Mesothelial cell of epicardium (in vitro differentiated cells): ENCODE measurements around the gene COL4A1. TPM values are rescaled to one million over a fixed set of nuclear protein-coding genes. Genes with fewer than 3 reads are reported as not detected.

ENCODE experiments used
- DNase-seq, 2 experiments: peaks; one replicate each; pipeline ENCODE4 v3.0.0; 2021; ENCODE audit warnings: low spot score in 2 of 2; ENCODE audit not compliant: unreplicated experiment in 2 of 2
- H3K27ac Mint-ChIP-seq: 2 replicates; pipeline ENCODE4 v1.8.0; 2021; ENCODE audit warnings: mixed read lengths
- H3K27me3 Mint-ChIP-seq: 2 replicates; pipeline ENCODE4 v1.8.0; 2021; ENCODE audit warnings: low read depth, mixed read lengths
- H3K36me3 Mint-ChIP-seq: 2 replicates; pipeline ENCODE4 v1.8.0; 2021; ENCODE audit warnings: mixed read lengths
- H3K4me1 Mint-ChIP-seq: 2 replicates; pipeline ENCODE4 v1.8.0; 2021; ENCODE audit warnings: mixed read lengths
- H3K4me3 Mint-ChIP-seq: 2 replicates; pipeline ENCODE4 v1.8.0; 2021; ENCODE audit warnings: mild to moderate bottlenecking, moderate library complexity, mixed read lengths
- H3K9me3 Mint-ChIP-seq: 2 replicates; pipeline ENCODE4 v1.8.0; 2021; ENCODE audit warnings: mixed read lengths
- total RNA-seq: library from RNA; stranded (reverse); gene quantifications from 3 replicates; pipeline ENCODE4 v1.2.1, GENCODE V29; 2021
- TF ChIP-seq, protein P1 (sequence below): fragments of 200-600 bp; sonication (generic); IDR thresholded peaks from one replicate; pipeline ENCODE4 v1.5.0; 2021; ENCODE audit warnings: antibody characterized with exemption; ENCODE audit not compliant: unreplicated experiment

COL4A1 gene
- total RNA-seq, 1 donor from 2014 or later = 362 TPM

DNA sequence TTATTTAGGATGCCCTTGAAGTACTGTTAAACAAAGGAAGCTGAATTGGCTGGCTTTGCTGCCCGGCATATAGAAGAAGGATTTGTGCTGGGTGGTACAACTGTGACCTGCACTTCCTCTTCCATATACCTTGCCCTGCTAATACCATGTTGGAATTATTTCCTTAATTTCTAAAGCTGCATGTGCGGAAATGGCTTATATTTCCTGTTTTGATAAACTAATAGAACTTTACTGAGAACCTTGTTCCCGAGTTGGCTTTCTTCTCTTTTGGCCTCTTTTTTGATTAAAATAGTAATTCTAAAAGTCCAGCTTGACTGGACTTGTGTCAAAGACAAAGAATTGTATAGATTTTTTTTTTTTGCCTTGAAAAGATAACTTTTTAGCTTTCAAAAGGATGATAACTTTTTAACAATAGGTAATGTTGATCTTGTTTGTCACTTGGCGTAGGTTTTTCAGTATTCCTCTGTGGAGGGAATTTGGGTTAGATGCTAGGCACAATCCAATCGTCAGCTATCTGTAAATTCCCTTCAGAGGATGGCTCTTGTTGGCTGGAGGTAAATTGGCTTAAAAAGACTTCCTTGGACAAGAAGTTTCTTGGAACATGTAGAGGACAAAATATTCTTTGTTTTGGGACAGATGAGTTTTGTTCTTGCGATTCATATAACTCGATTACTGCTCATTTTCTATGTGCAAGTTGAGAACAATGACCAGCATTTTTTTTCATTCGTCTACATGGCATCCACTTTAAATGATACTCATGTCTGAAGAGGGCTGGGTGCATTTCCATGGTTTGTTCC, 41.5 kb upstream of the COL4A1 start:
- no peak overlapping the region for H3K4me3 Mint-ChIP-seq
- TF ChIP-seq, protein P1, sequence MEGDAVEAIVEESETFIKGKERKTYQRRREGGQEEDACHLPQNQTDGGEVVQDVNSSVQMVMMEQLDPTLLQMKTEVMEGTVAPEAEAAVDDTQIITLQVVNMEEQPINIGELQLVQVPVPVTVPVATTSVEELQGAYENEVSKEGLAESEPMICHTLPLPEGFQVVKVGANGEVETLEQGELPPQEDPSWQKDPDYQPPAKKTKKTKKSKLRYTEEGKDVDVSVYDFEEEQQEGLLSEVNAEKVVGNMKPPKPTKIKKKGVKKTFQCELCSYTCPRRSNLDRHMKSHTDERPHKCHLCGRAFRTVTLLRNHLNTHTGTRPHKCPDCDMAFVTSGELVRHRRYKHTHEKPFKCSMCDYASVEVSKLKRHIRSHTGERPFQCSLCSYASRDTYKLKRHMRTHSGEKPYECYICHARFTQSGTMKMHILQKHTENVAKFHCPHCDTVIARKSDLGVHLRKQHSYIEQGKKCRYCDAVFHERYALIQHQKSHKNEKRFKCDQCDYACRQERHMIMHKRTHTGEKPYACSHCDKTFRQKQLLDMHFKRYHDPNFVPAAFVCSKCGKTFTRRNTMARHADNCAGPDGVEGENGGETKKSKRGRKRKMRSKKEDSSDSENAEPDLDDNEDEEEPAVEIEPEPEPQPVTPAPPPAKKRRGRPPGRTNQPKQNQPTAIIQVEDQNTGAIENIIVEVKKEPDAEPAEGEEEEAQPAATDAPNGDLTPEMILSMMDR = no peak
- H3K27me3 Mint-ChIP-seq = no peaks in the 10 kb centered on the region
- DNase-seq = no peak
- peaks cover 18% of the 10 kb centered on the region for H3K4me1 Mint-ChIP-seq
- peaks cover 2% of the 10 kb centered on the region for H3K36me3 Mint-ChIP-seq
- H3K9me3 Mint-ChIP-seq = no peaks in the 10 kb centered on the region
- H3K27ac Mint-ChIP-seq = no peak overlapping the region

DNA sequence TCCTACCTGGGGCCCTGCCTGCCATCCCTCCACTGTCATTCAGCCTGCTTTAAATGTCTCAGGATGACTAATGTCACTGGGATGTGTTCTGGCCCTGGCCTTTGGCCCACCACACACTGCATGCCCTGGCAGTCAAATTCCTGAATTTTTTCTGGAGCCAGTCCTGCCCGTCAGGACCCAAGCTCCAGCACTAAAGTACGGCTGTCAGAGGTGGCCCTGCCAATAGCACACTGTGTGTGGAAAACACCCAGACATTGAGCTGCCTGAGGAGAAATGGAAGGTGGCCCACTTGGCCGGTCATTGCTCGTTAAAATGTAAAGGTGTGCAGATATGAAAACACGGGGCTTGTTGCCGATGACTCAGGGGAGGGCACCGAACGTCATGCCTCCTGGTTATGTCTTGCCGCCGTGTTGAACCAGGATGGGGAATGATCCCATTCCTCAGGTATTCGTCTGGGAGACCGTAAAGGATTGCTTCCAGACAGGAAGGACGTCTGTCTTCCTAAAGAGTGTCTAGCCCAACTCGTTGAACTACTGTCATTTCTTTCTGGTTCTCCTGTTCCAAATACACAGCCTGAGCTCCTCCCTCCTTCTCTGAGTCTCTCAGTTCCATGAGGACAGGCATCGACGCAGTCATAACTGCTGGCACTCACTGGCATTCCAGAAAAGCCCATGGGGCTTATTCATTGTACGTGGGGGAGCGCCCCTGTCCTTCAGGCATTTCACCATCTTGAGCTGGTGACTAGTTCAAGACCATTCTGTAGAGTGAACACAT, 40.8 kb upstream of the COL4A1 start:
- Mint-ChIP-seq H3K27ac (peak overlapping the region; percentile 58), H3K4me1 (peaks cover 10% of the 10 kb centered on the region)

DNA sequence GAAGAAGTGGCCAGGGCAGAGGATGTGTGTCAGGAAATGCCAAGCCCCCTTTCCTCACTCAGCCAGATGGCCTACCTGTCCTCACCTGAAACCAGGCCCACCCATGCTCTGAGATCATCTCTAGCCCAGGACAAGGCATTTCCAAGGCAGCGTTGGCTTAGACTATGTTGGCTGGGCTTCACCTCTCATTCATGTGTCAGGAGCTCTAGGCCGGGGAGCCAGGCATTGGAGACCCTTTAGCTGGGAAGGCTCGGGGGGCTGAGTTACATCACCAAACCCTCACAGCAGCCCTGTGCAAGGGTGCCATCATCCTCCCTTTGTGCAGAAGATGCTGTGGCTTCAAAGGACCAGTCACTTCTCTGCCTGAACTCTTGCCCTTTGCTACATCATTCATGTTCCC, 40.1 kb upstream of the COL4A1 start:
- Mint-ChIP-seq H3K4me3 (no peak overlapping the region), H3K4me1 (peaks cover 10% of the 10 kb centered on the region), H3K27me3 (no peaks in the 10 kb centered on the region), H3K36me3 (peaks cover 2% of the 10 kb centered on the region), H3K9me3 (no peaks in the 10 kb centered on the region), H3K27ac (no peak overlapping the region)
- DNase-seq = no peak
- TF ChIP-seq, protein P1 = no peak

More for the DNA sequence above, 40.8 kb upstream of the COL4A1 start:
- no peaks in the 10 kb centered on the region for H3K27me3 Mint-ChIP-seq
- no peaks in the 10 kb centered on the region for H3K9me3 Mint-ChIP-seq
- no peak for DNase-seq
- no peak overlapping the region for H3K4me3 Mint-ChIP-seq
- H3K36me3 Mint-ChIP-seq = peaks cover 2% of the 10 kb centered on the region
- TF ChIP-seq, protein P1 = no peak

DNA sequence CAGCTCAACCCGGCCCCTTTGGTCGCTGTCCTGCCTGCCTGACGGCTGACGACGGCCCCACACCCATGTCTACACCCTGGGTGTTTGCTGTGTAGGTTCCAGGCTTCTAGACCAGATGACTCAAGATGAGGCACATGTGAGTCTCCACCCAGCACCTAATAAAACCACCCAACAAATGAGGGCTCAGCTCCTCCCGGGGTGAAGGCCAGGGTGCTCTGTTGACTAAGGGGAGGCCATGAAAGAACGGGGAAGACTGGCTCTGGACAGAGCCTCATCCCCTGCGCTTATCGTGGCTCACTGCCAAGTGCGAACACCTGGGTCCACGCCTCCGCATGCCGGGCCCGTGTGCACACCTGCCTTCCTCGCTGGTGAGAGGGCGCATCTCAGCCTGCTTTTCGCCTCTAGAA, 39.7 kb upstream of the COL4A1 start:
- H3K9me3 Mint-ChIP-seq = no peaks in the 10 kb centered on the region
- H3K36me3 Mint-ChIP-seq = peaks cover 2% of the 10 kb centered on the region
- TF ChIP-seq, protein P1 = no peak
- peaks cover 13% of the 10 kb centered on the region for H3K4me1 Mint-ChIP-seq
- no peak overlapping the region for H3K4me3 Mint-ChIP-seq
- no peaks in the 10 kb centered on the region for H3K27me3 Mint-ChIP-seq
- DNase-seq = no peak
- H3K27ac Mint-ChIP-seq = no peak overlapping the region

DNA sequence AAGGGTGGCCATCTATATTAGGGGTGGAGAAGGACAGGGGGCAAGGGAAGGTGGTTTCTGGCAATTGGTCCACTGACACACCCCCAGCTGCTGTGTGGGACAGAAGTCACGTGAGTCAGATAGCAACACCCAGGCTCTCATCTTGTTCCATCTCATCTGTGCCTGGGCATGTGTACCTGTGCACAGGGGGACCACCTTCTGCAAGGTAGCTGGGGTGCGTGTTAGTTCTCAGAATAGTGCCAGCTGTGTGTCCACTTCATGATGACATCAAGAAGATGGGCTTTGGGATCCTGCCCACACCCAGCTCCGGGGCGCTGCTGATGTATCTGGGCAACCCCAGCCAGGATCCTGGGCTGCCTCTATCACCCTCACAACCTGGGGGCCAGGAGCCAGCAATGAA, 38.7 kb upstream of the COL4A1 start:
- Mint-ChIP-seq H3K27ac (no peak overlapping the region), H3K36me3 (peaks cover 2% of the 10 kb centered on the region), H3K4me1 (peaks cover 23% of the 10 kb centered on the region)

More for the DNA sequence above, 38.7 kb upstream of the COL4A1 start:
- TF ChIP-seq, protein P1 = no peak
- no peaks in the 10 kb centered on the region for H3K27me3 Mint-ChIP-seq
- no peak overlapping the region for H3K4me3 Mint-ChIP-seq
- no peaks in the 10 kb centered on the region for H3K9me3 Mint-ChIP-seq
- no peak for DNase-seq
